C4-2B (cell line): ENCODE results near the gene CD101.

Experiments
- CTCF ChIP-seq: fragments of 450-650 bp; conservative IDR thresholded peaks from 2 replicates; pipeline ENCODE4 v1.5.1; 2017; ENCODE audit warnings: mild to moderate bottlenecking
- ZFX ChIP-seq: fragments of 450-650 bp; IDR thresholded peaks from 2 replicates; pipeline ENCODE4 v1.6.1; 2017

GRCh38 chr1:117013309-117013858, 11.8 kb downstream of the CD101 start:
- no peak for TF ChIP-seq CTCF
- TF ChIP-seq ZFX = no peak
